Activated B cell treated with CpG ODN at 0.5 μM for 24 hours (primary cell): ENCODE results near the gene ACMSD. TPM values are rescaled to one million over a fixed set of nuclear protein-coding genes. Genes with fewer than 3 reads are reported as not detected.

Experiments
- ATAC-seq: fragments of 200-7000 bp; cut with Tn5 transposase; one replicate; pipeline ENCODE4 v1.10.0; 2021; ENCODE audit warnings: low read depth, mild to moderate bottlenecking, moderate library complexity
- CTCF ChIA-PET: fragments of 350-600 bp; sonication (Branson Sonifier 250); formaldehyde crosslinking; loops from one replicate; lab custom pipeline; 2021; ENCODE audit warnings: antibody characterized with exemption; lab: Charles Lee
- POLR2A ChIA-PET: fragments of 350-600 bp; sonication (Branson Sonifier 250); formaldehyde crosslinking; loops from one replicate; lab custom pipeline; 2021; ENCODE audit warnings: antibody characterized with exemption; lab: Charles Lee
- DNase-seq: peaks from one replicate; pipeline ENCODE4 v3.0.0; 2022
- H3K27ac Mint-ChIP-seq: one replicate; pipeline ENCODE4 v1.8.0; 2020; ENCODE audit warnings: mixed read lengths
- H3K27me3 Mint-ChIP-seq: one replicate; pipeline ENCODE4 v1.8.0; 2021; ENCODE audit warnings: mixed read lengths
- H3K36me3 Mint-ChIP-seq: one replicate; pipeline ENCODE4 v1.8.0; 2021; ENCODE audit warnings: low read depth, mixed read lengths
- H3K4me1 Mint-ChIP-seq: one replicate; pipeline ENCODE4 v1.8.0; 2021; ENCODE audit warnings: mixed read lengths
- H3K4me3 Mint-ChIP-seq: one replicate; pipeline ENCODE4 v1.8.0; 2020; ENCODE audit warnings: mild to moderate bottlenecking, mixed read lengths
- H3K9me3 Mint-ChIP-seq: one replicate; pipeline ENCODE4 v1.8.0; 2020; ENCODE audit warnings: mixed read lengths
- intact Hi-C: fragments of 100-400 bp; cut with micrococcal nuclease; formaldehyde crosslinking; loops from one replicate; pipeline ENCODE4 v1.15.1; 2024
- total RNA-seq: library from RNA; stranded (reverse); gene quantifications from 2 replicates; pipeline ENCODE4 v1.2.3, GENCODE V29; 2022
- TF ChIP-seq, protein P1 (sequence below): fragments of 200-600 bp; IDR thresholded peaks from one replicate; pipeline ENCODE4 v1.8.0; 2022; ENCODE audit warnings: antibody characterized with exemption, mild to moderate bottlenecking

ACMSD gene
- total RNA-seq, result not detected in 2 replicates

DNA sequence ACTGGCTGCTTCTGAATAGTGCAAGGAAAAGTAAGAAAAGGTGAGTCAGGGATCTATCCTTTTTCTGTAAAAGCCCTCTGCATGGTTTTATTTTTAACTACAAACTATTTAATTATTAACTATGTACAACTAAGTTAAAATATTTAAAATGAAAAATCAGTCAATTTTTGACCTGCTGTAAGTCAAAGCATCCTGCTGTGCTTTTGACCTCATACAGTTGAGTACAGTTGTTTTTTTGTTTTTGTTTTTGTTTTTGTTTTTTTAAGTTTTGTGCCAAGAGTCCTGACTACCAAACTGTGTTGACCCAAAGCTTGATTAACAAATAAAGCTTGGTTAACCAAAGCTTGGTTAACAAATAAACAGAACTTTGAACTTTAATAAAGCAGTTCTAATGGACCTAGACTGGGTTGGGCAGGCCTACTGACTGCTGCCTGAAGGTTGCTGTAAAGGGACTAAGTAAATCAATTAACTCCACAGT lies at the start of gene ACMSD:
ACMSD (plus strand) TSS at position 474 of the 478 bp plus-strand sequence. CDS start 67 bp downstream, outside the sequence.
- intact Hi-C loops, result no loop called here
- no peaks in the 10 kb centered on the region for H3K4me1 Mint-ChIP-seq
- POLR2A ChIA-PET, result no interaction called here
- peaks cover 16% of the 10 kb centered on the region for H3K9me3 Mint-ChIP-seq
- no peak within 1 kb of the TSS for H3K4me3 Mint-ChIP-seq
- TF ChIP-seq, protein P1, sequence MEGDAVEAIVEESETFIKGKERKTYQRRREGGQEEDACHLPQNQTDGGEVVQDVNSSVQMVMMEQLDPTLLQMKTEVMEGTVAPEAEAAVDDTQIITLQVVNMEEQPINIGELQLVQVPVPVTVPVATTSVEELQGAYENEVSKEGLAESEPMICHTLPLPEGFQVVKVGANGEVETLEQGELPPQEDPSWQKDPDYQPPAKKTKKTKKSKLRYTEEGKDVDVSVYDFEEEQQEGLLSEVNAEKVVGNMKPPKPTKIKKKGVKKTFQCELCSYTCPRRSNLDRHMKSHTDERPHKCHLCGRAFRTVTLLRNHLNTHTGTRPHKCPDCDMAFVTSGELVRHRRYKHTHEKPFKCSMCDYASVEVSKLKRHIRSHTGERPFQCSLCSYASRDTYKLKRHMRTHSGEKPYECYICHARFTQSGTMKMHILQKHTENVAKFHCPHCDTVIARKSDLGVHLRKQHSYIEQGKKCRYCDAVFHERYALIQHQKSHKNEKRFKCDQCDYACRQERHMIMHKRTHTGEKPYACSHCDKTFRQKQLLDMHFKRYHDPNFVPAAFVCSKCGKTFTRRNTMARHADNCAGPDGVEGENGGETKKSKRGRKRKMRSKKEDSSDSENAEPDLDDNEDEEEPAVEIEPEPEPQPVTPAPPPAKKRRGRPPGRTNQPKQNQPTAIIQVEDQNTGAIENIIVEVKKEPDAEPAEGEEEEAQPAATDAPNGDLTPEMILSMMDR, result no peak
- ATAC-seq (no peak), DNase-seq (no peak)
- no peak within 1 kb of the TSS for H3K27ac Mint-ChIP-seq
- H3K36me3 Mint-ChIP-seq, result no peaks in the 10 kb centered on the region
- peaks cover 11% of the 10 kb centered on the region for H3K27me3 Mint-ChIP-seq
- CTCF ChIA-PET, result no interaction called here

DNA sequence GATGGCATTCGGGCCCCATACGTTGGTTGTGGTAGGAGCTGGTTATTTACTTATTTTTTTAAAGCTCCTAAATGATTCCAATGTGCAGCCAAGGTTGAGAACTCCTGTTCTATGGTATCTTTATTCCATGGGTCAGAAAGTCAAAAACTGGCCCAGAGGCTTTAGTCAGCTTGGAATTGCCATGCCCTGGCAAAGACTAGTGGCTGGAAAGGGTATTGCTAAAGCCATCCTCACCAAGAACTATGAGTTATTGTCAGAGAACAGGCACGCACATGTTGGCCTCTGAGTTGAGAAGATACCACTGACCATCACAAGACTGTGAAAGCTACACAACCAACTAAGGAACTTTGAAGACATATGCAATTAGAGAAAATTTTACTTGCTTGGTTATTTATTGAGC lies 47.9 kb upstream of the ACMSD start:
- ATAC-seq, result no peak
- Mint-ChIP-seq H3K36me3 (no peaks in the 10 kb centered on the region), H3K9me3 (peaks cover 3% of the 10 kb centered on the region), H3K27ac (no peak overlapping the region), H3K27me3 (peaks cover 7% of the 10 kb centered on the region), H3K4me3 (no peak overlapping the region), H3K4me1 (no peaks in the 10 kb centered on the region)
- TF ChIP-seq, protein P1, result no peak
- ChIA-PET CTCF (no interaction called here), POLR2A (no interaction called here)
- intact Hi-C loops, result no loop called here
- no peak for DNase-seq

DNA sequence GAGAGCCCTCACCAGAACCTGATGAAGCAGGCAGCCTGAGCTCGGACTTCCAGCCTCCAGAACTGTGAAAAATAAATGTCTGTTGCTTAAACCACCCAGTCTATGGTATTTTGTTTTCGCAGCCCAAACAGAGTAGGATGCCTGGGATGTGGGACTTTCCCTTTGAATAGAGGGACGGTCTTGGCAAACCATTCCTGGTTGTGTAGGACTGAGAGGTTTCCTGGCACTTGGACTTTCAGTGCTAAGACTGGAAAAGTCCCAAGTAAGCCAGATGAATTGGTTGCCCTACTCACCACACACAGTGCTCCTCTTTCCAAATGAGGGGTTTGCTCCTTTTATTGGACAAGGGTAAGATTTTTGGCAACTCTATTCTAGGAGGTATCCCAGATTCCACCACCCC lies 46.8 kb upstream of the ACMSD start:
- DNase-seq, result no peak
- POLR2A ChIA-PET, result no interaction called here
- peaks cover 7% of the 10 kb centered on the region for H3K27me3 Mint-ChIP-seq
- no peak overlapping the region for H3K27ac Mint-ChIP-seq
- TF ChIP-seq, protein P1, result no peak
- ATAC-seq, result no peak
- peaks cover under 1% of the 10 kb centered on the region for H3K9me3 Mint-ChIP-seq
- no peaks in the 10 kb centered on the region for H3K4me1 Mint-ChIP-seq
- intact Hi-C loops, result no loop called here
- no peak overlapping the region for H3K4me3 Mint-ChIP-seq
- no peaks in the 10 kb centered on the region for H3K36me3 Mint-ChIP-seq
- CTCF ChIA-PET, result no interaction called here

DNA sequence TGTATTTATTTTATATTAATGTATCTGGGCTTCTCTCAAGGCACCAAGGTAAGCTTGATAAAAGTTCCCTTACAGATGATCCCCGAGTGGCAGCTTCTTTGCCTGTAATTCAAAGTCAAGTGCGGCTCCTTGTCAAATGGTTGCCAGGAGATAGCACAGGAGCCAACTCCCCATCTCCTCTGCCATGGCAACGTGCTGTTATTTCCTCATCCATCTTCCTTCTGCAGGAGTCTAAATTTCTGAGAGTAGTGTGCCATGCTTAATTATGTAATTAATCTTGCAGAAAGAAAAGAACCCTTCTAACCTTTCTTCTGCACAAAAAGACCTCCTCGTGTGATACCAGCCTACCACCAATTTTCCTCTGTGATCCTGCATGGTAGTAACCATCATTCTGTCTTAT lies 46.2 kb upstream of the ACMSD start:
- CTCF ChIA-PET, result no interaction called here
- intact Hi-C loops, result no loop called here
- TF ChIP-seq, protein P1, result no peak
- ATAC-seq (no peak), DNase-seq (no peak)
- H3K4me3 Mint-ChIP-seq, result no peak overlapping the region
- POLR2A ChIA-PET, result no interaction called here
- no peak overlapping the region for H3K27ac Mint-ChIP-seq
- peaks cover 7% of the 10 kb centered on the region for H3K27me3 Mint-ChIP-seq
- H3K4me1 Mint-ChIP-seq, result no peaks in the 10 kb centered on the region
- no peaks in the 10 kb centered on the region for H3K36me3 Mint-ChIP-seq
- H3K9me3 Mint-ChIP-seq, result no peaks in the 10 kb centered on the region

DNA sequence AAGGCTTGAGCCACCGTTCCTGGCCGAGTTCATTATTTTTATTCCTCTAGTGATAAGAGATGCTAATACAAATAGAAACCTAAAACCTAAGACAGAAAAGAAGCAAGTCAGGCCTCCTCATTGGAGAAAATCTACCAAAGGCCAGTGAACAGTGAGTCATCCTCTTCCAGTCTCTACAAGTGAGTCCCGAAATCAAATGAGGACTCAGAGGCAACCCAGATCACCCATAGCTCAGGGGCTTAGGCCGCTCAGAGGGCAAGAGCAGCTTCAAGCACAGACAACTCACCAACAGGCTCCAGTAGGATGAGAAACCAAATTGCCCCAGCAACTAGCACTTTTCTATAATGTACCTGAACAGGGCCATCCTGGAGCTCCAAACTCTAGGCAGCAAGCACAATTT lies 42.7 kb upstream of the ACMSD start:
- ChIA-PET POLR2A (no interaction called here), CTCF (interaction anchor here (0.8 kb wide), 1 partner anchor 89 kb away, joined by 3 read pairs; no protein-coding TSS in a partner anchor)
- no peak for ATAC-seq
- no peaks in the 10 kb centered on the region for H3K9me3 Mint-ChIP-seq
- no peak overlapping the region for H3K4me3 Mint-ChIP-seq
- TF ChIP-seq, protein P1, result no peak
- no peak for DNase-seq
- no peaks in the 10 kb centered on the region for H3K36me3 Mint-ChIP-seq
- H3K27me3 Mint-ChIP-seq, result peaks cover 6% of the 10 kb centered on the region
- intact Hi-C loops, result no loop called here
- no peak overlapping the region for H3K27ac Mint-ChIP-seq
- no peaks in the 10 kb centered on the region for H3K4me1 Mint-ChIP-seq
